ENCODE measurements around the gene WDR72.
"Not testable (repeated sequence)": the region's sequence is repeated elsewhere in the genome, so short reads cannot be mapped to it uniquely, and the experiment has no call there.

The WDR72 gene

DNA sequence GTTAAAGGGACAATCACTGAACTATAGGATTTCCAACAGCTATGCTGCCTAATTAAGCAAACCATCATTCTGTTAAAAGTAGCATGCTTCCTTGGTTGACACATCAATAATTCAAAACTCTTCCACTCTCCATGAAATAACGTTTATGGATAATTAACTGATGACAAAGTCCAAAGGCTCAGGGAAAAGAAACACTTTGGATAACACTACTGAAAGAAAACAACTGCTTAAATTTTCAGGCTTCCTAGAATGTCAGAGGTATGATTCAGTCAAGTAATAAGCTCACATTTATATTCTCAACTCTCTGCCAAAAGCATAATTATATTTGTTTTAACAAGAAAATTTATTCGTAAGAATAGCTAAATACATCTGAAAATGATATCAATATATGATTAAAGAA is 49.6 kb downstream of the WDR72 start:
- DNase-seq (ENCODE audit: low read depth in 2 of 2) = no peak

DNA sequence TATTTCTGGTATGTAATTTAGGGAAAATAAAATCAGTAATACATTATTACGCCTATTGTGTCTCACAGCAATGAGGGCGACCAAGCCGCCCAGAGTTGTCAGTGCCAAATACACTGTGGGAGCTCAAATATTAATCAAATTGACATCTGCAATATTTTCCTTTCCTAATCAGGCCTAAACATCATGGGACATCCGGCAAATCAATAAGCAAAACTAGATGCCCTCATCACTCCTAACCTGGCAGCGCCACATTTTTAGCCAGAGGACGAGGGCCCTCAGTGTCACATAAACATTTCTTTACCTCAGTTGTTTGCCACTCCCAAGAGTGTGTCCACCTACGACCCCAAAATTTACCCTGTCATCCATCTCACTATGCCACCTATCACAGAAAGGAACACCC is 64.1 kb downstream of the WDR72 start:
- no peak for DNase-seq (ENCODE audit: low read depth in 2 of 2)

- DNase-seq (ENCODE audit: low read depth in 2 of 2) = no peak
Measured at GRCh38 chr15:53694476-53694874, 65.0 kb downstream of the WDR72 start.

GRCh38 chr15:53693729-53694475 is 65.6 kb downstream of the WDR72 start:
- no peak for DNase-seq (ENCODE audit: low read depth in 2 of 2)

DNA sequence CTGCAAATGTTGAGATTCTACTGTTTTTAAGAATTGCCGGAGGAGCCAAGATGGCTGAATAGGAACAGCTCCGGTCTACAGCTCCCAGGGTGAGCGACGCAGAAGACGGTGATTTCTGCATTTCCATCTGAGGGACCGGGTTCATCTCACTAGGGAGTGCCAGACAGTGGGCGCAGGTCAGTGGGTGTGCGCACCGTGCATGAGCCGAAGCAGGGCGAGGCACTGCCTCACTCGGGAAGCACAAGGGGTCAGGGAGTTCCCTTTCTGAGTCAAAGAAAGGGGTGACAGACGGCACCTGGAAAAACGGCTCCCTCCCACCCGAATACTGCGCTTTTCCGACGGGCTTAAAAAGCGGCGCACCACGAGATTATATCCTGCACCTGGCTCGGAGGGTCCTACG is 75.3 kb downstream of the WDR72 start:
- DNase-seq (ENCODE audit: low read depth in 2 of 2) = not testable (repeated sequence)

DNA sequence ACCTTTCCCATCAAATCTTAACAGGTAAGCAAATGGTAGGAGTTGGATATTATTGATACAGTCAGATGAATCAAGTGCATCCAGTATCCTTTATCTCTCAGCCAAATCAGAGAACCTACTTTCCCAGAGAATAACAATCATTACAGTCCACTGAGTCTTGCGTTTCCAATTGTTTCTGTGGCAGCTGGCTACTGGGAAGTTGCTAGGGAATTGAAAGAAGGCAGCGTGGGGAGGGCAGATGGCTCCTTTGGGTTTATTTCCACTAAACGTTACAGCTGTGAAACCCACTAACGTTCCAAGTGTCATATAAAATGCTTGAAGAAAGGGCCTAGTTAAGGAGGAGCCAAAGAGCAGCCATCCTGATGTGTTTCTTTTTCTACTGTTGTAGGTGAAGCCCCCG is 78.4 kb downstream of the WDR72 start:
- no peak for DNase-seq (ENCODE audit: low read depth in 2 of 2)

- no peak for DNase-seq (ENCODE audit: low read depth in 2 of 2)
Measured at GRCh38 chr15:53675832-53676231, 83.6 kb downstream of the WDR72 start.

DNA sequence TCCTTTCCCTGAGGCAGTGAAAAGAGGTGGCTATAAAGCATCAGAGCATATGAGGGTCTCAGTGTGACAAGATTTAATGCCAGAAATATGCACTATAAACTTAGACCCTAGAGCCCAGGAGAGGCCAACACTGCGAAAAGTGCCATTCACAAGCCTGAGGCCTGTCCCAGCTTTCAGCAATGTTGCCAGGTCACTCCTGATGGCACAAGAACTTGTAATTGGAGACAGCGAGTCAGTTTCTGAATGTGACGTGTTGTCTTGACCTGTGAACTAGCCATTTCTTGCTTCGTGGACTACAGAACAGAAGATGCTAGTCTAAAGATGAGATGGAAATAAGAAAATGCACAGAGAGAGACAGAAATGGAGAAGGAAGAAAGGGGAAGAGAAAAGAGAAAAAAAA is 87.9 kb downstream of the WDR72 start:
- no peak for DNase-seq (ENCODE audit: low read depth in 2 of 2)

DNA sequence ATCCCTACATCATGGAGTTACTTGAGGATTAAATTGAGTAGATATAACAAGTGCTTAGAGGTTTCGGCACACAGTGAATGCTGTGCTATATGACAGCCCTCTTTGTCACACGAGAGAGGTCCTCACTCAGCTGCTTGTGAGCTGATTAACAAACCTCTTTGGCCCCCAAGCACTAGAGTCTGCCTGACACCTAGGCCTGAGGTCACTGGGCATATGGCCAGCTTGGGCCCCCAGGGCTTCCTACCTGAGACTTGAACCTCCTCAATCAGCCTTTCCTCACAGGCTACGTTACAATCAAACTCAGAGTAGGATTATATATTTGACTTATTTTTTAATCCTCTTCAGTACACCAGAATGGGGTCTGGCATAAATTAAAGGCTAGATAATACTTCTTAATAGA is 88.8 kb downstream of the WDR72 start:
- no peak for DNase-seq (ENCODE audit: low read depth in 2 of 2)

GRCh38 chr15:53665930-53666329 is 93.5 kb downstream of the WDR72 start:
- DNase-seq (ENCODE audit: low read depth in 2 of 2) = no peak

- no peak for DNase-seq (ENCODE audit: low read depth in 2 of 2)
Measured at GRCh38 chr15:53658827-53659555, 100.5 kb downstream of the WDR72 start.

GRCh38 chr15:53658255-53658654 is 101.2 kb downstream of the WDR72 start:
- DNase-seq (ENCODE audit: low read depth in 2 of 2) = no peak

DNA sequence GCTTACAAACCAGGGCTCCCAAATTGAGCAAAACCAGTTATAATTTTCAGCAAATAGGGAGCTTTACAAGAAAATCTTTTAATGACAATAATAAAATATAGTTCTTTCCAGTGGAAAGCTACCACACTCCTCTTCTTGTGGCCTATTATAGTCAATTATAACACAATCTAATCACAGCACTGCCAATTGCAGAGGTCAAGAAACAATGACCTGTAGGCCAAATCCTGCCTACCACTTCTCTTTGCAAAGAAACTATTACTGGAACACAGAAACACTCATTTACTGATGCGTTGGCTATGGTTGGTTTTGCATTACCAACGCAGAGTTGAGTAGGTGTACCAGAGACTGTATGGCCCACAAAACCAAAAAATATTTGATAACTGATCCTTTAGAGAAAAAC is 110.5 kb downstream of the WDR72 start:
- DNase-seq (ENCODE audit: low read depth in 2 of 2) = no peak

DNA sequence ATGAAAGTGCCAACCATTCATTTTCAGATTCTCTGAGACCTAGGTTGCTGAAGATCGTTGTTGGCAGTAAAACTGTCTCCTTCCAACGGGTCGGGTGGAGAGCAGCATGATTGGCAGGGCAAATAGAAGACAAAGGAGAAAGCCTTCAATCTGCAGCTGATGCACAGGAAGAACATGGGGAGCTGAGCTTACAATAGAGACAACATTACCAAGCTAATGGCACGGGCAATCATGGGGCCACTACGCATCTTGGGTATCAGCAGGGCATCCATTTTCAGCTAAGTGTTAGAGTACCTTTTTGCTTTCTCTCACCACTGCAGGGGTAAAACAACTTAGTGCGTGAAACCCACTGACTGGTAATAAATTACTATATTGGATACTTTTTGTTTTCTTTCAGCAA is 114.8 kb downstream of the WDR72 start:
- DNase-seq (ENCODE audit: low read depth in 2 of 2) = no peak

DNA sequence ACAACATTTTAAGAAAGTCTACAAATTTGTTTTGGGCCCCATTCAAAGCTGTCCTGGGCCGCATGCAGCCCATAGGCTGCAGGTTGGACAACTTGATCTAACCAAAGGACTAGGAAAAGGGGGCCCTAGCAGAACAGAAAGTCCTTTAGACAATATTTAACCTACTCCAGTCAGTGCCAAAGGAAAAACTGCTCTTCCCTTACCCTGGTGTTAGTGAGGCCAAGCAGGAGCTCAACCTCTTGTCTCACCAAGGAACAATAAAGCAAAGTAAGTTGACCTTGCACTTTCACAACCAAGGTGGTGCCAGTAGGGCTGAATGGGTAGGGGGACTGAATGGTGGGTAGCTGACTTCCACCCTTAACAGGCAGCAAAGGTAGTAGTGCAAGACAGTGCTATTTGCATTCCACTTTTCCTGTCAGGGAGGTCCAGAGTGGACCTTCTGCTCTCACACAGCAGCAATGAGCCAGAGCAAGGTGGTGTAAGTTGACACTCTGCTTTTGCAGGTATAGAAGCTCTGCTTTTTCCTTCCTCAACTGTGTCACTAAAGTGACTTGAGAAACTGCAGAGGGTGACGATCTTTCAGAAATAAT is 124.9 kb downstream of the WDR72 start:
- DNase-seq (ENCODE audit: low read depth in 2 of 2) = no peak

- no peak for DNase-seq (ENCODE audit: low read depth in 2 of 2)
Measured at GRCh38 chr15:53627279-53627678, 132.2 kb downstream of the WDR72 start.

DNA sequence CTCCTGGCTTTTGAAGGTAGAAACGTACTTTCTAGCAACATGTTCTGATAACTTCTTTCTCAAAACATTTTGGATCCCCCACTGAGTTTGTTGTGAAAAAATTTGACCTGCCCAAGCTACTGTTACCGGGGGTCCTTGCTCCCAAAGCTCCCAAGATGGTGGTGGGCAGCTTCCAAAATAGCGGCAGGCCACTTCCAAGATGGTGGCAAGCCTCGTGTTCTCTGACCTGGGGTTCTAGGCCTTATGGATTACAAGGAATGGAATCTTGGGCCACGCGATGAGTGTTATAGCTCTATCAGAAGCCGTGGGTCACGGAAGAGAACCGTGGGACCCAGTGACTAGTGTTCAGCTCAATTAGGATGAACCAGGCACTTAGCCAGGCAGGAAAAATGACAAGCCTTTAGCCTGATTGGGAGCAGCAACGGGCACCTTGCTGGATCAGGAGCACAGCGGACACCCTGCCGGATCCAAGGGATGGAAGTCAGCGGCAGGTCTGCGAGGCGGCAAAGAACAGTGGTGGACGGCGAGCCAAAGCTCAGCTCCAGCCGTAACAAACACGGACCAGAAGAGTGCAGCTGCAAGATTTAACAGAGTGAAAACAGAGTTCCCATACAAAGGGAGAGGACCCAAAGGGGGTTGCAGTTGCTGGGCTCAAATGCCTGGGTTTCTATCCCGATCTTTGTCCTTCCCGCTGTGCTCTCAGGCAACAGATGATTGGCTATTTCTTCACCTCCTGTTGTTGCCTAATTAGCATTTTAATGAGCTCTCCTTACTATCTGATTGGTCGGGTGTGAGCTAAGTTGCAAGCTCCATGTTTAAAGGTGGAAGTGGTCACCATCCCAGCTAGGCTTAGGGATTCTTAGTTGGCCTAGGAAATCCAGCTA is 133.3 kb downstream of the WDR72 start:
- no peak for DNase-seq (ENCODE audit: low read depth in 2 of 2)

DNA sequence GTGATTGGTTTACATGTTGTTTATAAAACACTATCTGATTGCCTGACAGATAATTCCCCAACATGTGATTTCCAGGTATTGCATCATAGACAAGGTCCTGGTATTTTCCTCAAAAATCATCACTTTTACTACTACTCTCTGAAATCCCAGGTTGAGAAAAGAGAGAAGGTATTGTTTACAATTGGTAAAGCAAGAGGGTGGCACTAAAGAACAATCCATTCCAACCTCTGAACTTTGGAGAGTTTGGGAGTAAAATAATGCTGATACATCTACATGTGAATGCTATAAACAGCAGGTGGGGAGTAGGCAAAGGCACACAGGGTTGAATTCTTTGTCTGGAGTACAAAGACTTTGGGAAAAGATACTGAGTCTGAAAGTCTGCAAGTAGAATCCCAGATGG is 134.2 kb downstream of the WDR72 start:
- DNase-seq (ENCODE audit: low read depth in 2 of 2) = no peak

- no peak for DNase-seq (ENCODE audit: low read depth in 2 of 2)
Measured at GRCh38 chr15:53618461-53618860, 141.0 kb downstream of the WDR72 start.

- DNase-seq (ENCODE audit: low read depth in 2 of 2) = no peak
Measured at GRCh38 chr15:53611145-53611920, 148.1 kb downstream of the WDR72 start.

GRCh38 chr15:53591041-53591440 is 168.4 kb downstream of the WDR72 start:
- no peak for DNase-seq (ENCODE audit: low read depth in 2 of 2)

Data from stimulated activated CD4-positive, alpha-beta T cell treated with anti-CD3 and anti-CD28 coated beads, Interleukin-4, amount 100 ng/mL, for 48 hours (primary cell).